Upper lobe of left lung (tissue), 6 donors: ENCODE measurements around the gene GFPT2. TPM values are rescaled to one million over a fixed set of nuclear protein-coding genes. Genes with fewer than 3 reads are reported as not detected.

Source experiments
- ATAC-seq, 2 donors: fragments of 200-7000 bp; cut with Tn5 transposase; one replicate each; pipeline ENCODE4 v1.9.1; 2022; ENCODE audit warnings: mild to moderate bottlenecking in 2 of 2, moderate library complexity in 2 of 2; ENCODE audit not compliant: low FRiP score in 2 of 2
- DNase-seq, 2 donors: peaks; one replicate each; pipeline ENCODE4 v3.0.0-alpha.2; 2019 to 2020
- H3K27ac ChIP-seq, 4 donors: fragments of 200-600 bp; sonication (generic); one replicate each; pipeline ENCODE4 v1.5.1; 2016 to 2019
- H3K27me3 ChIP-seq, 4 donors: fragments of 200-600 bp; sonication (generic); one replicate each; pipeline ENCODE4 v1.5.1; 2017 to 2019
- H3K36me3 ChIP-seq, 4 donors: fragments of 200-600 bp; sonication (generic); one replicate each; pipeline ENCODE4 v1.5.1; 2016 to 2019
- H3K4me1 ChIP-seq, 4 donors: fragments of 200-600 bp; sonication (generic); one replicate each; pipeline ENCODE4 v1.5.1; 2018 to 2019
- H3K4me3 ChIP-seq, 4 donors: fragments of 200-600 bp; sonication (generic); one replicate each; pipeline ENCODE4 v1.5.1; 2017 to 2019; ENCODE audit warnings: mild to moderate bottlenecking in 2 of 4, moderate library complexity in 1 of 4
- H3K9me3 ChIP-seq, 4 donors: fragments of 200-600 bp; sonication (generic); one replicate each; pipeline ENCODE4 v1.5.1; 2018 to 2019
- EP300 ChIP-seq, 4 donors: sonication (generic); formaldehyde crosslinking; IDR thresholded peaks; one replicate each; pipeline ENCODE4 v1.5.1; 2017; ENCODE audit warnings: antibody characterized with exemption in 4 of 4, control low read depth in 2 of 4
- POLR2A ChIP-seq, 4 donors: fragments of 450-650 bp; IDR thresholded peaks; one replicate each; pipeline ENCODE4 v1.5.1; 2016 to 2017; ENCODE audit warnings: antibody characterized with exemption in 4 of 4, mild to moderate bottlenecking in 2 of 4
- POLR2AphosphoS5 ChIP-seq, 2 donors: sonication (generic); formaldehyde crosslinking; IDR thresholded peaks; one replicate each; pipeline ENCODE4 v1.5.1; 2017; ENCODE audit warnings: antibody characterized with exemption in 2 of 2
- WGBS, 2 donors: methylation state at CpG; one replicate each; pipeline ENCODE4 v1.1.5; 2017 to 2018; 5-methylcytosine and 5-hydroxymethylcytosine counted together
- total RNA-seq, 6 donors: library from RNA; depleted of rRNA in 4 of 6; stranded (reverse); fragments of >200 nt in 4 of 6; gene quantifications; one replicate each; pipeline versions ENCODE4 v1.1.0 to v1.2.1, GENCODE V29; 2016 to 2021
- TF ChIP-seq, protein P1 (sequence below), 6 experiments: fragments of 450-650 bp in 4 of 6; fragments of 200-600 bp in 2 of 6; sonication (generic) in 2 of 6; IDR thresholded peaks; one replicate each; pipeline ENCODE4 v1.5.1; 2016 to 2019; ENCODE audit warnings: antibody characterized with exemption in 6 of 6
- donor health status: DM: no; HTN: no; CAD: no; lungs with moderate emphysema.
- donor health status: DM: no; HTN: yes; CAD: no; lungs with severe emphysema.

The GFPT2 gene
- total RNA-seq, 6 donors from 2014 or later: 6.8 to 35.4 (median 18.0) TPM

- DNase-seq (no peak), ATAC-seq (no peak)
- no peak for TF ChIP-seq EP300 (IDR thresholded peaks at IDR 0.05)
- TF ChIP-seq, protein P1, sequence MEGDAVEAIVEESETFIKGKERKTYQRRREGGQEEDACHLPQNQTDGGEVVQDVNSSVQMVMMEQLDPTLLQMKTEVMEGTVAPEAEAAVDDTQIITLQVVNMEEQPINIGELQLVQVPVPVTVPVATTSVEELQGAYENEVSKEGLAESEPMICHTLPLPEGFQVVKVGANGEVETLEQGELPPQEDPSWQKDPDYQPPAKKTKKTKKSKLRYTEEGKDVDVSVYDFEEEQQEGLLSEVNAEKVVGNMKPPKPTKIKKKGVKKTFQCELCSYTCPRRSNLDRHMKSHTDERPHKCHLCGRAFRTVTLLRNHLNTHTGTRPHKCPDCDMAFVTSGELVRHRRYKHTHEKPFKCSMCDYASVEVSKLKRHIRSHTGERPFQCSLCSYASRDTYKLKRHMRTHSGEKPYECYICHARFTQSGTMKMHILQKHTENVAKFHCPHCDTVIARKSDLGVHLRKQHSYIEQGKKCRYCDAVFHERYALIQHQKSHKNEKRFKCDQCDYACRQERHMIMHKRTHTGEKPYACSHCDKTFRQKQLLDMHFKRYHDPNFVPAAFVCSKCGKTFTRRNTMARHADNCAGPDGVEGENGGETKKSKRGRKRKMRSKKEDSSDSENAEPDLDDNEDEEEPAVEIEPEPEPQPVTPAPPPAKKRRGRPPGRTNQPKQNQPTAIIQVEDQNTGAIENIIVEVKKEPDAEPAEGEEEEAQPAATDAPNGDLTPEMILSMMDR (IDR thresholded peaks at IDR 0.05): no peak
- no peak for TF ChIP-seq POLR2AphosphoS5 (IDR thresholded peaks at IDR 0.05)
- TF ChIP-seq POLR2A (IDR thresholded peaks at IDR 0.05): no peak
- Histone ChIP-seq H3K4me3 (no peak overlapping the region), H3K27me3 (no peaks in the 10 kb centered on the region), H3K27ac (no peak overlapping the region), H3K36me3 (peaks cover 0 to 7% (median 0%) of the 10 kb centered on the region in 4 donors), H3K9me3 (no peaks in the 10 kb centered on the region), H3K4me1 (peaks cover 0 to 4% (median 0%) of the 10 kb centered on the region in 4 donors)
- WGBS, 2 donors: 68 to 79% methylated on average over 7 to 8 of the region's 8 CpGs
Observed at GRCh38 chr5:180324601-180324950, 28.6 kb downstream of the GFPT2 start.

GRCh38 chr5:180323941-180324600 is 29.1 kb downstream of the GFPT2 start:
- no peak overlapping the region for H3K4me3 ChIP-seq
- H3K36me3 ChIP-seq: peaks cover 0 to 10% (median 0%) of the 10 kb centered on the region in 4 donors
- DNase-seq (no peak), ATAC-seq (no peak)
- TF ChIP-seq POLR2A (IDR thresholded peaks at IDR 0.05): no peak
- TF ChIP-seq EP300 (IDR thresholded peaks at IDR 0.05): no peak
- TF ChIP-seq, protein P1 (IDR thresholded peaks at IDR 0.05): no peak
- H3K9me3 ChIP-seq: no peaks in the 10 kb centered on the region
- peaks cover 0 to 4% (median 0%) of the 10 kb centered on the region in 4 donors for H3K4me1 ChIP-seq
- 56 to 64% methylated on average over 11 of the region's 11 CpGs for WGBS, 2 donors
- H3K27me3 ChIP-seq: no peaks in the 10 kb centered on the region
- no peak overlapping the region for H3K27ac ChIP-seq

GRCh38 chr5:180323160-180323559 is 30.0 kb downstream of the GFPT2 start:
- no peak overlapping the region for H3K27ac ChIP-seq
- H3K4me3 ChIP-seq: no peak overlapping the region
- no peaks in the 10 kb centered on the region for H3K27me3 ChIP-seq
- TF ChIP-seq, protein P1 (IDR thresholded peaks at IDR 0.05): no peak
- no peak for TF ChIP-seq EP300 (IDR thresholded peaks at IDR 0.05)
- TF ChIP-seq POLR2AphosphoS5 (IDR thresholded peaks at IDR 0.05): no peak
- TF ChIP-seq POLR2A (IDR thresholded peaks at IDR 0.05): no peak
- 92 to 94% methylated on average over 14 of the region's 14 CpGs for WGBS, 2 donors
- no peaks in the 10 kb centered on the region for H3K9me3 ChIP-seq
- ATAC-seq: no peak
- H3K36me3 ChIP-seq: peaks cover 0 to 10% (median 0%) of the 10 kb centered on the region in 4 donors
- no peaks in the 10 kb centered on the region for H3K4me1 ChIP-seq
- no peak for DNase-seq

- no peak overlapping the region for H3K27ac ChIP-seq
- DNase-seq: no peak
- no peaks in the 10 kb centered on the region for H3K4me1 ChIP-seq
- H3K4me3 ChIP-seq: no peak overlapping the region
- TF ChIP-seq POLR2AphosphoS5 (IDR thresholded peaks at IDR 0.05) (no peak), POLR2A (IDR thresholded peaks at IDR 0.05) (no peak), EP300 (IDR thresholded peaks at IDR 0.05) (no peak)
- TF ChIP-seq, protein P1 (IDR thresholded peaks at IDR 0.05): no peak
- H3K36me3 ChIP-seq: peaks cover 0 to 5% (median 0%) of the 10 kb centered on the region in 4 donors
- ATAC-seq: no peak
- 93 to 97% methylated on average over 15 to 23 of the region's 23 CpGs for WGBS, 2 donors
- no peaks in the 10 kb centered on the region for H3K27me3 ChIP-seq
- no peaks in the 10 kb centered on the region for H3K9me3 ChIP-seq
Observed at GRCh38 chr5:180318456-180319089, 34.6 kb downstream of the GFPT2 start.
